CD4-positive, alpha-beta memory T cell (primary cell): ENCODE measurements around the gene RGS19. TPM values are rescaled to one million over a fixed set of nuclear protein-coding genes. Genes with fewer than 3 reads are reported as not detected.

Experiments
- CTCF ChIA-PET: fragments of 350-600 bp; sonication (Branson Sonifier 250); formaldehyde crosslinking; loops from one replicate; lab custom pipeline; 2021; ENCODE audit warnings: inconsistent platforms; ENCODE audit not compliant: partially characterized antibody; lab: Charles Lee
- POLR2A ChIA-PET: fragments of 350-600 bp; sonication (Branson Sonifier 250); formaldehyde crosslinking; loops from one replicate; lab custom pipeline; 2021; ENCODE audit not compliant: partially characterized antibody; lab: Charles Lee
- DNase-seq, 5 donors: peaks; one replicate each; pipeline versions ENCODE4 v3.0.0 to v3.0.0-alpha.2; 2020 to 2022; ENCODE audit warnings: mixed read lengths in 1 of 5
- H3K27ac ChIP-seq: one replicate; pipeline ENCODE4 v1.7.0; 2013; ENCODE audit warnings: low read depth, low read length
- H3K27me3 ChIP-seq: 2 replicates; pipeline ENCODE4 v1.7.0; 2013; ENCODE audit warnings: mild to moderate bottlenecking, low read length, moderate library complexity; ENCODE audit not compliant: insufficient read depth
- H3K36me3 ChIP-seq: 2 replicates; pipeline ENCODE4 v1.7.0; 2013; ENCODE audit warnings: mild to moderate bottlenecking, low read length, moderate library complexity; ENCODE audit not compliant: insufficient read depth
- H3K4me1 ChIP-seq: 2 replicates; pipeline ENCODE4 v1.7.0; 2013; ENCODE audit warnings: mild to moderate bottlenecking, low read length, moderate library complexity; ENCODE audit not compliant: insufficient read depth
- H3K4me3 ChIP-seq, 2 donors: one replicate each; pipeline ENCODE4 v1.7.0; 2013; ENCODE audit warnings: low read length in 2 of 2, mild to moderate bottlenecking in 1 of 2
- H3K9me3 ChIP-seq, 2 donors: one replicate each; pipeline ENCODE4 v1.7.0; 2013; ENCODE audit warnings: low read length in 2 of 2, control low read depth in 1 of 2; ENCODE audit not compliant: control insufficient read depth in 1 of 2
- H3K27ac Mint-ChIP-seq, 7 donors: one replicate each; pipeline ENCODE4 v1.8.0; 2020 to 2021; ENCODE audit warnings: mixed read lengths in 7 of 7, mild to moderate bottlenecking in 6 of 7, inconsistent platforms in 3 of 7, moderate library complexity in 3 of 7
- H3K27me3 Mint-ChIP-seq, 2 donors: one replicate each; pipeline ENCODE4 v1.8.0; 2020 to 2021; ENCODE audit warnings: mixed read lengths in 2 of 2
- H3K36me3 Mint-ChIP-seq, 2 donors: one replicate each; pipeline ENCODE4 v1.8.0; 2020 to 2021; ENCODE audit warnings: mixed read lengths in 2 of 2, inconsistent platforms in 1 of 2, mild to moderate bottlenecking in 1 of 2
- H3K4me1 Mint-ChIP-seq, 4 donors: one replicate each; pipeline ENCODE4 v1.8.0; 2020 to 2021; ENCODE audit warnings: mixed read lengths in 4 of 4, mild to moderate bottlenecking in 1 of 4
- H3K4me3 Mint-ChIP-seq, 8 donors: one replicate each; pipeline ENCODE4 v1.8.0; 2020 to 2021; ENCODE audit warnings: mixed read lengths in 8 of 8, mild to moderate bottlenecking in 7 of 8, moderate library complexity in 6 of 8, inconsistent platforms in 3 of 8
- H3K9me3 Mint-ChIP-seq, 8 donors: one replicate each; pipeline ENCODE4 v1.8.0; 2020 to 2021; ENCODE audit warnings: mixed read lengths in 8 of 8, mild to moderate bottlenecking in 5 of 8, inconsistent platforms in 3 of 8, moderate library complexity in 1 of 8
- intact Hi-C: fragments of 100-400 bp; cut with micrococcal nuclease; formaldehyde crosslinking; loops from one replicate; pipeline ENCODE4 v1.15.1; 2023
- polyA plus RNA-seq, 2 donors: library from polyadenylated mRNA; unstranded; fragments of 300-500 nt; fragmentation: Illumina TruSeq; gene quantifications; one replicate each; pipeline ENCODE4 v1.2.3, GENCODE V29; 2021
- total RNA-seq, 2 experiments: library from RNA; stranded (reverse); gene quantifications; one replicate each; pipeline ENCODE4 v1.2.3, GENCODE V29; 2021

Gene RGS19
- total and polyA plus RNA-seq, 4 experiments from 2014 or later = 35.0 to 116 (median 74.0) TPM

- H3K4me3 Mint-ChIP-seq = peak overlapping the region in 1 of 8 donors; percentile 49
- peaks cover 21 to 48% (median 37%) of the 10 kb centered on the region in 4 donors for H3K4me1 Mint-ChIP-seq
- POLR2A ChIA-PET = interaction anchor here (1.4 to 1.9 kb wide), 3 partner anchors 11 to 87 kb away, joined by 5 to 12 read pairs (median 7); partner anchors contain the start of genes LKAAEAR1, OPRL1, PRPF6 and RGS19
- H3K4me1 ChIP-seq = peaks cover 58% of the 10 kb centered on the region
- H3K27me3 ChIP-seq = no peaks in the 10 kb centered on the region
- intact Hi-C loops = no loop called here
- CTCF ChIA-PET = no interaction called here
- peaks cover 0 to 4% of the 10 kb centered on the region in 2 donors for H3K36me3 Mint-ChIP-seq
- H3K27ac Mint-ChIP-seq = peak overlapping the region in 3 of 7 donors; percentile 68 to 88 (median 73)
- peaks cover 0 to 2% (median 0%) of the 10 kb centered on the region in 8 donors for H3K9me3 Mint-ChIP-seq
- no peaks in the 10 kb centered on the region for H3K27me3 Mint-ChIP-seq
- no peak overlapping the region for H3K27ac ChIP-seq
- H3K4me3 ChIP-seq = no peak overlapping the region
- DNase-seq = no peak
- peaks cover 2% of the 10 kb centered on the region for H3K36me3 ChIP-seq
- H3K9me3 ChIP-seq = no peaks in the 10 kb centered on the region
These were observed 11.5 kb downstream of the RGS19 start for GRCh38 chr20:64067733-64068307.

GRCh38 chr20:64067005-64067632, 12.2 kb downstream of the RGS19 start:
- H3K27ac Mint-ChIP-seq = peak overlapping the region; percentile 42 to 88 (median 73)
- CTCF ChIA-PET = interaction anchor here (1.6 kb wide), 1 partner anchor 10 kb away, joined by 4 read pairs; no protein-coding TSS in a partner anchor
- no peak for DNase-seq
- Histone ChIP-seq H3K27me3 (no peaks in the 10 kb centered on the region), H3K4me1 (peaks cover 65% of the 10 kb centered on the region), H3K27ac (no peak overlapping the region), H3K4me3 (no peak overlapping the region), H3K36me3 (no peaks in the 10 kb centered on the region), H3K9me3 (no peaks in the 10 kb centered on the region)
- H3K4me3 Mint-ChIP-seq = peak overlapping the region in 2 of 8 donors; percentile 22 to 49
- H3K4me1 Mint-ChIP-seq = peaks cover 21 to 48% (median 37%) of the 10 kb centered on the region in 4 donors
- intact Hi-C loops = no loop called here
- H3K27me3 Mint-ChIP-seq = no peaks in the 10 kb centered on the region
- H3K36me3 Mint-ChIP-seq = peaks cover 0 to 1% of the 10 kb centered on the region in 2 donors
- POLR2A ChIA-PET = interaction anchor here (0.6 to 3.6 kb wide), 4 partner anchors 9 to 86 kb away, joined by 3 to 27 read pairs (median 10); partner anchors contain the start of genes OPRL1, PRPF6 and RGS19
- peaks cover 0 to 2% (median 0%) of the 10 kb centered on the region in 8 donors for H3K9me3 Mint-ChIP-seq

GRCh38 chr20:64065974-64066343, 13.4 kb downstream of the RGS19 start:
- Mint-ChIP-seq H3K4me1 (peaks cover 21 to 52% (median 36%) of the 10 kb centered on the region in 4 donors), H3K36me3 (no peaks in the 10 kb centered on the region), H3K9me3 (peaks cover 0 to 2% (median 0%) of the 10 kb centered on the region in 8 donors), H3K4me3 (peak overlapping the region in 7 of 8 donors; percentile 55 to 88 (median 66)), H3K27ac (peak overlapping the region; percentile 83 to 95 (median 92)), H3K27me3 (no peaks in the 10 kb centered on the region)
- POLR2A ChIA-PET = interaction anchor here (1.0 to 3.6 kb wide), 6 partner anchors 11 to 529 kb away, joined by 3 to 27 read pairs (median 9); partner anchors contain the start of genes LIME1, OPRL1, PTK6 and RGS19
- Histone ChIP-seq H3K4me1 (peaks cover 67% of the 10 kb centered on the region), H3K4me3 (no peak overlapping the region), H3K9me3 (no peaks in the 10 kb centered on the region), H3K27me3 (no peaks in the 10 kb centered on the region), H3K27ac (peak overlapping the region; percentile 28), H3K36me3 (no peaks in the 10 kb centered on the region)
- peak; percentile 69 to 85 (median 74) for DNase-seq
- intact Hi-C loops = no loop called here
- CTCF ChIA-PET = interaction anchor here (1.6 kb wide), 2 partner anchors 9 to 26 kb away, joined by 4 read pairs; no protein-coding TSS in a partner anchor

GRCh38 chr20:64065062-64065973, 14.0 kb downstream of the RGS19 start:
- POLR2A ChIA-PET = interaction anchor here (0.7 to 3.6 kb wide), 9 partner anchors 8 to 528 kb away, joined by 3 to 27 read pairs (median 4); partner anchors contain the start of genes LIME1, LKAAEAR1, OPRL1 and PRPF6
- Histone ChIP-seq H3K9me3 (no peaks in the 10 kb centered on the region), H3K36me3 (no peaks in the 10 kb centered on the region), H3K4me1 (peaks cover 67% of the 10 kb centered on the region), H3K27me3 (no peaks in the 10 kb centered on the region), H3K4me3 (no peak overlapping the region), H3K27ac (peak overlapping the region; percentile 28)
- Mint-ChIP-seq H3K4me3 (peak overlapping the region; percentile 15 to 88 (median 66)), H3K27me3 (no peaks in the 10 kb centered on the region), H3K9me3 (peaks cover 0 to 2% (median 0%) of the 10 kb centered on the region in 8 donors), H3K4me1 (peaks cover 21 to 52% (median 36%) of the 10 kb centered on the region in 4 donors), H3K27ac (peak overlapping the region; percentile 83 to 95 (median 92)), H3K36me3 (no peaks in the 10 kb centered on the region)
- CTCF ChIA-PET = interaction anchor here (1.1 to 1.6 kb wide), 2 partner anchors 25 to 27 kb away, joined by 4 read pairs; no protein-coding TSS in a partner anchor
- intact Hi-C loops = no loop called here
- peak in 1 of 5 donors; percentile 32 for DNase-seq

- Histone ChIP-seq H3K4me3 (no peak overlapping the region), H3K27me3 (no peaks in the 10 kb centered on the region), H3K36me3 (no peaks in the 10 kb centered on the region), H3K4me1 (peaks cover 61% of the 10 kb centered on the region), H3K27ac (no peak overlapping the region), H3K9me3 (no peaks in the 10 kb centered on the region)
- intact Hi-C loops = loop anchor here (5.0 kb wide), 1 partner anchor 407 kb away; the partner anchor contains the start of gene RTEL1
- CTCF ChIA-PET = interaction anchor here (1.1 kb wide), 1 partner anchor 26 kb away, joined by 4 read pairs; no protein-coding TSS in a partner anchor
- Mint-ChIP-seq H3K36me3 (no peaks in the 10 kb centered on the region), H3K4me1 (peaks cover 21 to 52% (median 35%) of the 10 kb centered on the region in 4 donors), H3K27ac (peak overlapping the region in 6 of 7 donors; percentile 49 to 92 (median 87)), H3K4me3 (peak overlapping the region; percentile 80 to 93 (median 88)), H3K27me3 (no peaks in the 10 kb centered on the region), H3K9me3 (peaks cover 0 to 2% (median 0%) of the 10 kb centered on the region in 8 donors)
- DNase-seq = no peak
- POLR2A ChIA-PET = interaction anchor here (0.7 to 3.6 kb wide), 5 partner anchors 9 to 84 kb away, joined by 3 to 27 read pairs (median 4); partner anchors contain the start of genes LKAAEAR1 and PRPF6
These were observed 15.1 kb downstream of the RGS19 start for GRCh38 chr20:64064145-64064698.
